GM19025 (cell line): Measurements from ENCODE around the gene COL8A1.
A peak's percentile ranks its signal among the peaks of the same experiment; 100 is the strongest.

Experiments
- ATAC-seq: cut with Tn5 transposase; IDR thresholded peaks from one replicate; pipeline ENCODE4 v1.9.1; 2021; ENCODE audit warnings: mild to moderate bottlenecking, low read depth, moderate library complexity; ENCODE audit not compliant: unreplicated experiment

COL8A1 gene

DNA sequence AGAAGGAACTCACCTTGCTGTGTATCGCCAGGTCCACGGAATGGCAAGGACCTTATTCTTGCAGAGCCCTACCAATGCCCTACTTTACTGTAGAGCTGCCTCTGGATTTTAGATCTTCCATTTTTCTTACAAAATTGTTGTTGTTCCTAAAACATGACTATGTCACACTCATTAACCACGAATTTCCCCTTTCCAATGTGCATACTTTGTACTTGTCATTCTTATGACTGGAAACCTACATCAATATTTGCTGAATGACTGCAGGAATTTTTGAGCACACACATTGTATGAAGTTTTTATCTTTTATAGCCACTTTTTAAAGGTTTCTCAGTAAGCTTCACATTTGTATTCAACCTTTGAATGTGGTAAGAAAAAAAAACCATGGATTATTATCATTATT is 143.4 kb downstream of the COL8A1 start:
- no peak for ATAC-seq

GRCh38 chr3:99783011-99783573 is 144.7 kb downstream of the COL8A1 start:
- no peak for ATAC-seq

- peak; percentile 92 for ATAC-seq
Measured at GRCh38 chr3:99789011-99789721, 150.8 kb downstream of the COL8A1 start.

DNA sequence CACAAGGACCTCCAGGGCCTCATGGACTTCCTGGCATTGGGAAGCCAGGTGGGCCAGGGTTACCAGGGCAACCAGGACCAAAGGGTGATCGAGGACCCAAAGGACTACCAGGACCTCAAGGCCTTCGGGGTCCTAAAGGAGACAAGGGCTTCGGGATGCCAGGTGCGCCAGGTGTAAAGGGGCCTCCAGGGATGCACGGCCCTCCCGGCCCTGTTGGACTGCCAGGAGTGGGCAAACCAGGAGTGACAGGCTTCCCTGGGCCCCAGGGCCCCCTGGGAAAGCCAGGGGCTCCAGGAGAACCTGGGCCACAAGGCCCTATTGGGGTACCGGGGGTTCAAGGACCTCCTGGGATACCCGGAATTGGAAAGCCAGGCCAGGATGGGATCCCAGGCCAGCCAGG is 156.1 kb downstream of the COL8A1 start:
- no peak for ATAC-seq

DNA sequence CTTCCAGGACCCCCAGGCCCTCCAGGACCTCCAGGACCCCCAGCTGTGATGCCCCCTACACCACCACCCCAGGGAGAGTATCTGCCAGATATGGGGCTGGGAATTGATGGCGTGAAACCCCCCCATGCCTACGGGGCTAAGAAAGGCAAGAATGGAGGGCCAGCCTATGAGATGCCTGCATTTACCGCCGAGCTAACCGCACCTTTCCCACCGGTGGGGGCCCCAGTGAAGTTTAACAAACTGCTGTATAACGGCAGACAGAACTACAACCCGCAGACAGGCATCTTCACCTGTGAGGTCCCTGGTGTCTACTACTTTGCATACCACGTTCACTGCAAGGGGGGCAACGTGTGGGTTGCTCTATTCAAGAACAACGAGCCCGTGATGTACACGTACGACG is 157.2 kb downstream of the COL8A1 start:
- ATAC-seq, result no peak

DNA sequence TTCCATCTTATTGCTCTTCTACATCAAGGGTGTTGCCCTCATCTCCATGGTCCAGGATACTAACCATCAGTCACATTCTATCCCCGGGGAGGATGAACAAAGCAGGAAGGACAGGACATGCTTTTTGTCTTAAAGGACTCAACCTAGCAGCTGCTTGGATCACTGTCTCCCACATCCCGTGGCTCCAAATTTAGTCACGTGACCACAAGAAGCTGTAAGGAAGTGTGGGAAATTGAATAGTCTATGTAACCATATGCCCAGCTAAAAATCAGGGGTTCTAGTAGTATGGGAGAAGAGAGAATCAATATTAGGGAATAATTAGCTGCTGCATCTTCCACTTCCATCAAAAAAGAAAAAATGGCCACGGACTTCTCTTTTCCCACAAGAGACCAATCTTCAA is 161.0 kb downstream of the COL8A1 start:
- ATAC-seq, result no peak

- ATAC-seq, result no peak
Measured at GRCh38 chr3:99803297-99803696, 164.9 kb downstream of the COL8A1 start.

DNA sequence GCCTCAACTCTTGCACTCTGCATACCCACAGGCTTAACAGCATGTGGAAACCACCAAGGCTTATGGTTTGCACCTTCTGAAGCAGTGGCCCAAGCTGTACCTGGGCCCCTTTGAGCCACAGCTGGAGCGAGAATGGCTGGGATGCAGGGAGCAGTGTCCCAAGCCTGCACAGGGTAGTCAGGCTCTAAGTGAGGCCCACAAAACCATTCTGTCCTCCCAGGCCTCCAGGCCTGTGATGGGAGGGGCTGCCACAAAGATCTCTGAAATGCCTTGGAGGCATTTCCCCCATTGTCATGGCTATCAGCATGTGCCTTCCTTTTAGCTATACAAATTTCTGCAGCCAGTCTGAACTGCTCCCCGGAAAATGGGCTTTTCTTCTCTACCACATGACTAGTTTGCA is 166.8 kb downstream of the COL8A1 start:
- no peak for ATAC-seq

DNA sequence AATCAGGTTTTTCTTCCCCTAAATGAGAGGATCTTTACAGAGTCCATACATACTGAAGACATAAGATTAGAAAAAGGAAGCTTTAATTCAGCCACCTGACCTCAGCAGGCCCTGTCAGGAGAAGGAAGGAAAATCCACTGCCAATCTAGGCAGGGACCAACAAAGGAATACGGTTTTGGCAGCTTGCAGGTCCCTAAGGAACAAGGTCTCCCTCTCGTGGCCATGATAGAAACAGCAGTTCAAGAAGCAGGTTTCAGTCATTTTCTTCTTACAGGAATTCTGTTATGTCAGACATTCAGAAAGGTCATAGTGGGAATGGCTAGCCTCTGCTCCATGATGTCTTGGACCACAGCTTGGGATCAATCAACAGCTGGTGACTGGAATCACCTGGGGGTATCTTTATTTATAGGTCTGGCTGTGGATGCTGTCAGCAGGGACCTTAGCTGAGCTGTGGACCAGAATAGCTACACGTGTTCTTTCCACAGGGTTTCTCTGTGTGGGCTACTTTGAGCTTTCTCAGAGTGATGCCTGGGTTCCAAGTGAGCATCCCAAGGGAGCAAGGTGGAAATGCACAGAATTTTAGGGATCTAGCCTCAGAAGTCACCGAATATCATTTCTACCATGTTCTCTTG is 169.9 kb downstream of the COL8A1 start:
- ATAC-seq, result no peak

DNA sequence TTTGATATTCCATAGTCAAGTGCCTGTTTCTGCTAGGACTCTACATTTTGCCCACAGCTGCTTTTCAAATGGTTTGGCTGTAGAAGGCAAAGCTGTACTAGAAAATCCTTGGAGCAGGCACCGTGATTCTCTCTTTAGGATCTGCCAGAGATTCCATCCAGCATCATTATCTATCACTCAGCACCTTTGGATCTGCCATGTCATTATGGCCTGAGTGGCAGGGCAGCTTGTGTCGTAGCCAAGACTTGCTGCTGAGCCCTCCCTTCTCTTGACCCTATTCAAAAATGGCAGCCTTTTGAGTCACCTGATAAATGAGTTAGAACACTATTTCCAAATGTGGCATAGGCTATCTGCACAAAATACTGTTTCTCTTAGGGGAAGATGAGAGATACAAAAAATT is 171.2 kb downstream of the COL8A1 start:
- no peak for ATAC-seq

- no peak for ATAC-seq
Measured at GRCh38 chr3:99810403-99810802, 172.0 kb downstream of the COL8A1 start.

- no peak for ATAC-seq
Measured at GRCh38 chr3:99817047-99817436, 178.6 kb downstream of the COL8A1 start.

DNA sequence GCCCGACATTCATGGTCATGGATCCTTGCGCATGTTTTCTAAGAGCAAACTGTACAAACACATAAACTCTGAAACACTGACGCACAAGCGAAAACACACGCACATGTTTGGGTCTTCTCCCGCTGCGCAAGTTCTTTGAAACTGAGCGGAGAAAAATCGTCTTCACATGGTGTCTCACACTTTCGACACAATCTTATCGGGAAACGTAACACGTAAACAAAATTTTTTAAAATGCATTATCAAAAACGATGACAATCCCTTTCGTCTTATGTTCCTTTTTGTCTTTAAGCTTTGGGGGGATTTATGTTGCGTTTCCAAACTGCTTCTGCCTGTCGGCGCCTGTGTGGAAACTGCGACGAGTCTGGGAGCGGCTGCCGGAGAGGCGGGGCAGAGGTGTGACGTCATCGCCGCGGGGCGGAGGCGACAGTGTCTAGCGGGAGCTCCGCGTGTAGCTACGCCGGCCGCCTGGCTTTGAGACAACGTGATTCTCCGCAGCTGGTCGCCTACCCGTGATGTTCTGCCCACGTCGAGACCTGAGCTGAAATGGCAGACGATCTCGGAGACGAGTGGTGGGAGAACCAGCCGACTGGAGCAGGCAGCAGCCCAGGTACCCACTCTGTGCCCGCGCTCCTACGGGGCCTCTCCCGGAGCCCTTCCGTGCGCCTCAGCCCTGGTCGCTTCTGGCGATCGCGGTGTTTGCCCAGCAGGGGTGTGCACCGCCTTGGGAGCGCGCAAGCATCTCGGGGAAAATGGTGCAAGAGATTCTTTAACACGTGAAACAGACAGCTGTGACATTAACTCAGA is 179.2 kb downstream of the COL8A1 start, which contains the start of gene CMSS1:
CMSS1 (plus strand) TSS at position 426 of the 804 bp plus-strand sequence.
- peak; percentile 99 for ATAC-seq

DNA sequence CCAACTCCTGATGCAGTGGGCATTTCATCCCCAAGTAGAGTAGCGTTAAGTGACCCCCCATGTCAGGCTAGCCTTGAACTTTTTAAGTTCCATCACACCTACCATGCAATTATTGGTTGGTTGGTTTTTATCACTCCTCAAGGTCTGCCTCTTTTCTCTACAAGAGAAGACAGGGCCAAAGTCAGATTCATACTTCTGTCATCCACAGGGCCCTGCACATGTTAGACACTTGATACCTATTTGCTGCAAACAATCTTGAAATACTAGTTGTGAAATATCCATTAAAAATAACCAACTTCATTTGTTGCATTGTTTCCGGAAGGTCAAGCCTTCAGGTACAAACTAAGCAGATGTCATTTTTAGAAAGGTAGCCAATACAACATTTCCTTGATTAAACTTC is 180.4 kb downstream of the COL8A1 start:
- no peak for ATAC-seq

- ATAC-seq, result no peak
Measured at GRCh38 chr3:99823723-99824711, 185.6 kb downstream of the COL8A1 start.

GRCh38 chr3:99825004-99825640 is 186.7 kb downstream of the COL8A1 start:
- ATAC-seq, result no peak

GRCh38 chr3:99829844-99830243 is 191.4 kb downstream of the COL8A1 start:
- ATAC-seq, result no peak

GRCh38 chr3:99833617-99834205 is 195.3 kb downstream of the COL8A1 start:
- no peak for ATAC-seq
